Measurements from ENCODE around the gene HNF1A.

DNA sequence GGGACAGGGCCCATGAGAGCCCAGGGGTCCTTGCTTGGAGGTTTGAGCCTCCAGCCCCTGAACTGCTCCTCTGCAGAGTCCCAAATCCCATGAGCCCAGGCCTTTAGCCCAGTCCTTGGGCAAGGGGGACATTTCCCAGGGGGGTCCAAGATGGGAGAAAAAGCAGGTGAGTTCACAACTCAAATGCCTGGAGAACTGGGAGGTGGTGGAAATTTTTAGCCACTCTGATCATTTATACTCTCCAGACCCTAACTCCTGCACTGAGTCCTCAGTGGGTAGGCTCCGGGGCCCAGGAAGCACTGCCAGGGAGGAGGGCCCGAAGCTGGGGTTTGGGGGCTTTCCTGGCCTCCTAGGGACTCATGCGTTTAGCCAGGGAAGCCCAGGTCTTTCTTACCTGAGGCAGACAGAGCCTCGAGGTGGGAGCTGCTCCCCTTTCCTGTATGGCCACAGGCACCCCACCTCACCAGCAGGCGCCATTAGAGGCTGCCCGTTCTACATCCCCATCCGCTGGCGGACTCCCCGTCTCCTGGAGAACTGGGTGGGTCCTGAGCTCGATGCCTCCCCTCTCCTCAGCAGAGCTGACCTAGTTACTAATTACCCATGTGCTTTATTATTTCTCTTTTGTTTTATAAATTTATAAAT is 998 bp downstream of the HNF1A start:
- TF ChIP-seq, protein P1, sequence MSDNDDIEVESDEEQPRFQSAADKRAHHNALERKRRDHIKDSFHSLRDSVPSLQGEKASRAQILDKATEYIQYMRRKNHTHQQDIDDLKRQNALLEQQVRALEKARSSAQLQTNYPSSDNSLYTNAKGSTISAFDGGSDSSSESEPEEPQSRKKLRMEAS (IDR thresholded peaks at IDR 0.05), result no peak
- TF ChIP-seq, protein P2, sequence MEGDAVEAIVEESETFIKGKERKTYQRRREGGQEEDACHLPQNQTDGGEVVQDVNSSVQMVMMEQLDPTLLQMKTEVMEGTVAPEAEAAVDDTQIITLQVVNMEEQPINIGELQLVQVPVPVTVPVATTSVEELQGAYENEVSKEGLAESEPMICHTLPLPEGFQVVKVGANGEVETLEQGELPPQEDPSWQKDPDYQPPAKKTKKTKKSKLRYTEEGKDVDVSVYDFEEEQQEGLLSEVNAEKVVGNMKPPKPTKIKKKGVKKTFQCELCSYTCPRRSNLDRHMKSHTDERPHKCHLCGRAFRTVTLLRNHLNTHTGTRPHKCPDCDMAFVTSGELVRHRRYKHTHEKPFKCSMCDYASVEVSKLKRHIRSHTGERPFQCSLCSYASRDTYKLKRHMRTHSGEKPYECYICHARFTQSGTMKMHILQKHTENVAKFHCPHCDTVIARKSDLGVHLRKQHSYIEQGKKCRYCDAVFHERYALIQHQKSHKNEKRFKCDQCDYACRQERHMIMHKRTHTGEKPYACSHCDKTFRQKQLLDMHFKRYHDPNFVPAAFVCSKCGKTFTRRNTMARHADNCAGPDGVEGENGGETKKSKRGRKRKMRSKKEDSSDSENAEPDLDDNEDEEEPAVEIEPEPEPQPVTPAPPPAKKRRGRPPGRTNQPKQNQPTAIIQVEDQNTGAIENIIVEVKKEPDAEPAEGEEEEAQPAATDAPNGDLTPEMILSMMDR (IDR thresholded peaks at IDR 0.05 in 2 of 3, conservative IDR thresholded peaks at IDR 0.05 in 1 of 3; ENCODE audit: borderline replicate concordance in 1 of 3, insufficient read depth in 1 of 3, low read depth in 2 of 3, low read length in 2 of 3), result no peak
- TF ChIP-seq EZH2phosphoT487 (IDR thresholded peaks at IDR 0.05; ENCODE audit: borderline replicate concordance) (no peak), EZH2 (IDR thresholded peaks at IDR 0.05) (no peak), POLR2A (IDR thresholded peaks at IDR 0.05; ENCODE audit: borderline replicate concordance, extremely low read depth, insufficient read depth, insufficient read length) (no peak), RAD21 (IDR thresholded peaks at IDR 0.05; ENCODE audit: low read depth) (no peak), SIN3A (IDR thresholded peaks at IDR 0.05; ENCODE audit: low read depth) (no peak), POLR2AphosphoS5 (IDR thresholded peaks at IDR 0.05; ENCODE audit: low read depth, low read length) (no peak)
- TF ChIP-seq, protein P3, sequence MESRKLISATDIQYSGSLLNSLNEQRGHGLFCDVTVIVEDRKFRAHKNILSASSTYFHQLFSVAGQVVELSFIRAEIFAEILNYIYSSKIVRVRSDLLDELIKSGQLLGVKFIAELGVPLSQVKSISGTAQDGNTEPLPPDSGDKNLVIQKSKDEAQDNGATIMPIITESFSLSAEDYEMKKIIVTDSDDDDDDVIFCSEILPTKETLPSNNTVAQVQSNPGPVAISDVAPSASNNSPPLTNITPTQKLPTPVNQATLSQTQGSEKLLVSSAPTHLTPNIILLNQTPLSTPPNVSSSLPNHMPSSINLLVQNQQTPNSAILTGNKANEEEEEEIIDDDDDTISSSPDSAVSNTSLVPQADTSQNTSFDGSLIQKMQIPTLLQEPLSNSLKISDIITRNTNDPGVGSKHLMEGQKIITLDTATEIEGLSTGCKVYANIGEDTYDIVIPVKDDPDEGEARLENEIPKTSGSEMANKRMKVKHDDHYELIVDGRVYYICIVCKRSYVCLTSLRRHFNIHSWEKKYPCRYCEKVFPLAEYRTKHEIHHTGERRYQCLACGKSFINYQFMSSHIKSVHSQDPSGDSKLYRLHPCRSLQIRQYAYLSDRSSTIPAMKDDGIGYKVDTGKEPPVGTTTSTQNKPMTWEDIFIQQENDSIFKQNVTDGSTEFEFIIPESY (IDR thresholded peaks at IDR 0.05; ENCODE audit: extremely low read depth, insufficient replicate concordance, low read length), result no peak
